Measurements from ENCODE around the gene TMEM87A.
"Not testable (repeated sequence)": the region's sequence is repeated elsewhere in the genome, so short reads cannot be mapped to it uniquely, and the experiment has no call there.

TMEM87A gene, protein sequence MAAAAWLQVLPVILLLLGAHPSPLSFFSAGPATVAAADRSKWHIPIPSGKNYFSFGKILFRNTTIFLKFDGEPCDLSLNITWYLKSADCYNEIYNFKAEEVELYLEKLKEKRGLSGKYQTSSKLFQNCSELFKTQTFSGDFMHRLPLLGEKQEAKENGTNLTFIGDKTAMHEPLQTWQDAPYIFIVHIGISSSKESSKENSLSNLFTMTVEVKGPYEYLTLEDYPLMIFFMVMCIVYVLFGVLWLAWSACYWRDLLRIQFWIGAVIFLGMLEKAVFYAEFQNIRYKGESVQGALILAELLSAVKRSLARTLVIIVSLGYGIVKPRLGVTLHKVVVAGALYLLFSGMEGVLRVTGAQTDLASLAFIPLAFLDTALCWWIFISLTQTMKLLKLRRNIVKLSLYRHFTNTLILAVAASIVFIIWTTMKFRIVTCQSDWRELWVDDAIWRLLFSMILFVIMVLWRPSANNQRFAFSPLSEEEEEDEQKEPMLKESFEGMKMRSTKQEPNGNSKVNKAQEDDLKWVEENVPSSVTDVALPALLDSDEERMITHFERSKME

GRCh38 chr15:42272939-42273899, at the start of gene TMEM87A, which contains the start of gene GANC:
Gene TMEM87A, minus strand, starts transcription at chr15:42273433. Its CDS starts 35 bp downstream, at chr15:42273398.
Gene GANC, plus strand, starts transcription at chr15:42273201. Its CDS starts 1,281 bp downstream, at chr15:42274482.
- DNase-seq (ENCODE audit: low read depth) = peak; percentile 95

GRCh38 chr15:42319206-42319605, 46.0 kb upstream of the TMEM87A start:
- no peak for DNase-seq (ENCODE audit: low read depth)

GRCh38 chr15:42316282-42316805, 43.1 kb upstream of the TMEM87A start:
- DNase-seq (ENCODE audit: low read depth) = not testable (repeated sequence)

DNA sequence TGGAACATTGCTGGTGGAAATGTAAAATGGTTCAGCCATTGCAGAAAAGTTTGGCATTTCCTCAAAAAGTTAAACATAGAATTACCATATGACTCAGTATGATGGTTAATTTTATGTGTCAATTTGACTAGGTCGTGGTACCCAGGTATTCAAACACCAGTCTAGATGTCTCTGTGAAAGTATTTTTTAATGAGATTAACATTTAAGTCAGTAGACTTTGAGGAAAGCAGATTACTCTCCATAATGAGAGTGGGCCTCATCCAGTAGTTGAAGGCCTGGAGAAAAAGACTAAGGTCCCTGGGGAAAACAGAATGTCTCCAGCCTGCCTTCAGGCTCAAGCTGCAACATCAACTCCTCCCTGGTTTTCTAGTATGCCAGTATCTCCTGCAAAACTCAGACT, 42.3 kb upstream of the TMEM87A start:
- DNase-seq (ENCODE audit: low read depth) = peak; percentile 5

GRCh38 chr15:42314818-42315217, 41.6 kb upstream of the TMEM87A start:
- DNase-seq (ENCODE audit: low read depth) = no peak

GRCh38 chr15:42313463-42313862, 40.2 kb upstream of the TMEM87A start:
- no peak for DNase-seq (ENCODE audit: low read depth)

- DNase-seq (ENCODE audit: low read depth) = no peak
These were observed 33.4 kb upstream of the TMEM87A start for GRCh38 chr15:42306681-42307080.

DNA sequence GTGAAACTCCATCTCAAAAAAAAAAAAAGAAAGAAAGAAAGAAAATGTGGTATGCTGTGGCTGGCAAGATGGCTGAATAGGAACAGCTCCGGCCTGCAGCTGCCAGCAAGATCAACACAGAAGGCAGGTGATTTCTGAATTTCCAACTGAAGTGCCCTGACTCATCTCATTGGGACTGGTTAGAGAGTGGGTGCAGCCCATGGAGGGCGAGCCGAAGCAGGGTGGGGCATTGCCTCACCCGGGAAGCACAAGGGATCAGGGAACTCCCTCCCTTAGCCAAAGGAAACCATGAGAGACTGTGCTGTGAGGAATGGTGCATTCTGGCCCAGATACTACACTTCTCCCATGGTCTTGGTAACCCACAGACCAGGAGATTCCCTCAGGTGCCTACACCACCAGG, 27.8 kb upstream of the TMEM87A start:
- not testable (repeated sequence) for DNase-seq (ENCODE audit: low read depth)

- no peak for DNase-seq (ENCODE audit: low read depth)
These were observed 15.9 kb upstream of the TMEM87A start for GRCh38 chr15:42289166-42289565.

DNA sequence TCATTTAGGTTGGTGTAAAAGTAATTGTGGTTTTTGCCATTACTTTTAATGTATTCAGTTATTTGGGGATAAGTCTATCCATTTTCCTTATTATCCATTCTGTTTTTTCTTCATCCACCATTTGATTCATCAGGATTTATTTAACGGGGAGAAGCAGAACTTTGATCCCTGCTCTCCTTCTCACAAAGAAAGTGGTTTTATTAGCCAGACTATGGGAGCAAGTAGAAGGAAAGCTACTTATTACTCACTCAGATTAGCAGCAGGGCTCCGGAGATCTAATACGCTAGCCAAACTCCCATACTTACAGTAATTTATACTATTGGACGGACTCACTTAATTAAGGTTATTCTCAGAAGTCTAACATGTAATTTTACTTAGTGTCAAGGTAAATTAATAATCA, 14.7 kb upstream of the TMEM87A start:
- no peak for DNase-seq (ENCODE audit: low read depth)

DNA sequence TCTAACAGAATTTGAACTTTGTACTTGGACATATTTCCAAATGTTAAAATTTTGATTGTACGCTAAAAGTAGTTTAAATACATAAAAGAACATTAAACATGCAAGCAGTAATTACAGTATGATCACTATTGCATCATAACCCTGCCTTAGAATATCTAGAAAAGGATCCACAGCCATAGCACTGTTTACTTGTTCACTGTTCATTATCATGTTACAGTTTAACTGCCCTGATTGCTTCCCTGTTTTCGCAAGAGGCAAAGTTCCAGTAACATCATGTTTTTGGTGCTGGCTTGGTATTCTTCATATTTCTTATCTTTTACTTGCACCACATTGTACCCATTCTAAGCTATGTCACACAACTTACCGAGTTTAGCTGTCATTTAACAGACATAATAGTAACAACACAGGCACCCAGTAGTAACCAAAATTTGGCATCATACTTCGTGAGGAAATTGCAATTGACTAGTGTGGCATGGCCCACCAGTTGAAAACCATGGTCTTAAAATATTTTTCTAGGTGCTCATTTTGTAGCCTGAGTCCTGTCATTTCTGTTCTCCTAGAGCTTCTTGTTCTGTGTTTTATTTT, 13.3 kb upstream of the TMEM87A start:
- DNase-seq (ENCODE audit: low read depth) = no peak

DNA sequence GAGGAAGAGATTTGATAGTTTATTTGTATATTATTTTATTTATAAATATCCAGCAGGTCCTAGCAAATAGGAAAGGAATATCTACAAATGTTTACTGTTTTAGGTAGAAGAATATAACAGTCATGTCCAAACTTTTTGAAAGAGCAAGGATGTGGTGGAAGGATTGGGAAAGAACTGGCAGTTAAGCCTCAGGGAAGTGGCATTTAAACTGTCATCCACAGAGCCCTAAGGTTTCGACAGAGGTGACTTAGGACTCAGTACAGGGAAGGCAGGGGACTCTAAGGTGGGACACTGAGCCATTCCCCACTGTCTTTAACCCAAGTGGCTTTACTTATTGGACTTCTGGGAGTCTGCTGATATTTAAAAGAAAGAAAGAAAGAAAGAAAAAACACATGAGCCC, 11.8 kb upstream of the TMEM87A start:
- no peak for DNase-seq (ENCODE audit: low read depth)

DNA sequence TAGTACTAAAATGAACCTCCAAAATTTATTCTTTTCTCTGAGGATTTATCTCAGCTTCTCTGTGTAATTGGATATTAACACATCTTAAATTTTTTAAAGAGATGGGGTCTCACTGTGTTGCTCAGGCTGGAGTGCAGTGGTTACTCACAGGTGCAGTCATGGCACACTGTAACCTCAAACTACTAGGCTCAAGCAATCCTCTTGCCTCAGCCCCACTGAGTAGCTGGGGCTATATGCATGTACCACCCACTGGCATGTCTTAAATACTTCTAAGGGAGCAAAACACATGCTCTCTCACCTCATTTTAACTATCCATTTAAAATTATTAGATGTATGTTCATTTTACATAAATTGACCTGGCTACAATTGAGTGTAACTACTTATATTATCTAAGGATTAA, 11.3 kb upstream of the TMEM87A start:
- DNase-seq (ENCODE audit: low read depth) = no peak

GRCh38 chr15:42283671-42284070, 10.4 kb upstream of the TMEM87A start:
- no peak for DNase-seq (ENCODE audit: low read depth)

DNA sequence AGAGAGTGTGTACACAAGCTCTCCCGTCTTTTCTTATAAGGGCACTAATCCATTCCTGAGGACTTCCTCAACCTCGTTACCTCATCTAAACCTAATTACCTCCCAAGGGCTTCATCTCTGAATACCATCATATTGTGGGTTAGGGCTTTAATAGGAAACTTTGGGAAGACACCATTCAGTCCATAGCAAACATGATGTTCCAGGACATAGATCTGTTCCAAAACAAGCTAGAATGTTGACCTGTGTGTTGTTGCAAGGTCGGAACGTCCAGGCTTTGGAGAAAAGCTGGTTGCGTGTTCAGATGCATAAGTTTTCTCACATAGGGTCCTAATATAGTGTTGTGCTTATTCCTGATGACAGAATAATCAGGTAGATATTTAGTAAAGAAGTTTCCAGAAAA, 9.7 kb upstream of the TMEM87A start:
- no peak for DNase-seq (ENCODE audit: low read depth)

DNA sequence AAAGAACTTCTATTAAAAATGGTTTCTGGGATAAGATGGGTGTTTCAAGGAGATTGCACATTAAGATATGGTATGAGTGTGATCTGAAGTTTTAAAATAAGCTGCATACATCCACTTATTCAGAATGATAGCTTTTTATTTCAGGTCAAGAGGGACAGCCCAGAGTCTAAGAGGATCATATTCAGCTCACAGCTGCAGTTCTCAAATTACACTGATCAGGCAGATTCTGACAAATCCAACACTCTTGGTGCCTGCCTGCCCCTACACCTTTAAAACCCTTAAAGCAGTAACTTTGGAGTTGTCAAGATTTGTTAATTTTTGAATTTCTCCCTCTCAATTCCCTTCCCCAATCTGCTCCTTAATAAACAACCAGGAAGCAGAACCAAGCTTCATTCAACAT, 9.1 kb upstream of the TMEM87A start:
- DNase-seq (ENCODE audit: low read depth) = no peak

DNA sequence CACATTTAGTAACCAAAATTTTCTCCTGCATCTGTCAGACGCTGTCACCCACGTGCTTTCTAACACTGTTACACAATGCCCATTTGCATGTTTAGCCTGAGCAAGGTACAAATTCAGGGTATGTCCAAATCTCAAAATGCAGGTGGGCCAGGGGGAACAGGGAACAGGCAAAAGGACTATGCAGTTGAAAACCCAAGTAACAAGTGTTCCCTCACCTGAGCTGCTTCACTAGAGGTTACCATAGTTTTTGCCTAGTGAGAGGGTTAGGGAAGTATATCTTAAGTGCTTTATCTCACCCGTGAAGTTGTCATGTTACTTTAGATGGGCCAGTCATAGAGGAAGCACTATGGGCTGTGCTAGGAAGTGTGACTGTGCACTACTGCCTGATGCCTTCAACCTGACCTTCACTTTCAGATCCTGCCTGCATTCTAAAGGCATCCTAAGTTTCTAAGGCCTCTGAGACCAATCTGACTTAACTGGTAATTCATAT, 6.0 kb upstream of the TMEM87A start:
- DNase-seq (ENCODE audit: low read depth) = no peak

- no peak for DNase-seq (ENCODE audit: low read depth)
These were observed 3.5 kb upstream of the TMEM87A start for GRCh38 chr15:42276762-42277161.

GRCh38 chr15:42275780-42276391, 2.7 kb upstream of the TMEM87A start:
- DNase-seq (ENCODE audit: low read depth) = no peak

GRCh38 chr15:42274702-42274989, 1.4 kb upstream of the TMEM87A start:
- no peak for DNase-seq (ENCODE audit: low read depth)

DNA sequence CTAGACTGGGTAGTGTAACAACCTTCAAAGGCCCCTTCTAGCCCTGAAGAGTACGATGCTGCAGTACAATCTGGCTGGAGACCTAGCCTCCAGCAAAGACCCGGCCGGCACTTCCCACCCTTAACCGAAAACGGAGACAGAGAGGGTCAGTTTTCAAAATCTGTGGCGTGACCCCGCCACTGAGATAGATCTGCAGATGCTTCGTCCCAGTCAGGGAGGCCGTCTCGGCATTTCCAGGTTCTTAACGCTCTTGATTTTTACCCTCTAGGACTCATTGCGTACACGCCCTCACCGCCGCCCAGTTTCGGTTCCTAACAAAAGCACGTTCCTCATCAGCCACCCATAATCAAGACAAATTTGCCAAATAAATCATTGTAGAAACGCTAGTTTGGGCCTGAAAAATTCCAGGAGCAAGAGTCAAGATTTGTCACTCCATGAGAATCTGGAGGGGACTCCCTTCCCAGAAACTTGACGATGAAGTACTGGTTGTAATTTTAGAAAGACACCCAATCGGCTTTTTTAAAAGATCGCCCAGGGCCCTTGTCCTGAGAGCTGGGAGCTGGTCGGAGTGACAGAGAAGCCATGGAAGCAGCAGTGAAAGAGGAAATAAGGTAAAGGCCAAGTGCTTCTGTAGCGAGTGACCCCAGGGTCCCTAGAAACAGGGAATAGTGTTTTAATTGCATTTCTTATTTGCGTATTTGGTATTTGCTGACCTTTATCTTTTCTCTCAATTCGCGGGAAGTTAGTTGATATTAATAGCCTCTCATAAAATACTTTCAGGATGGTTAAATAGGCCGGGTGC, 868 bp upstream of the TMEM87A start:
- peak; percentile 84 for DNase-seq (ENCODE audit: low read depth)

Data from GM04503 (cell line).